Bronchial epithelial cell (primary cell): ENCODE results near the gene FLYWCH1. TPM values are rescaled to one million over a fixed set of nuclear protein-coding genes. Genes with fewer than 3 reads are reported as not detected.

Source experiments
- DNase-seq: peaks from one replicate; pipeline ENCODE4 v3.0.0-alpha.2; 2010; ENCODE audit warnings: low read depth
- FAIRE-seq: peaks from 2 replicates; lab custom pipeline; 2011; peaks lifted over from hg19 to GRCh38; lab: Jason Lieb, UNC
- H3K27me3 ChIP-seq: 2 replicates; pipeline ENCODE4 v1.5.1; 2011; ENCODE audit warnings: low read length; ENCODE audit not compliant: control insufficient read depth, insufficient read depth
- H3K36me3 ChIP-seq: 2 replicates; pipeline ENCODE4 v1.5.1; 2011; ENCODE audit warnings: low read length; ENCODE audit not compliant: control insufficient read depth, insufficient read depth
- H3K4me3 ChIP-seq: 2 replicates; pipeline ENCODE4 v1.5.1; 2011; ENCODE audit warnings: mild to moderate bottlenecking, low read depth, low read length, control low read depth
- CTCF ChIP-seq: IDR thresholded peaks from 2 replicates; pipeline ENCODE4 v1.5.1; 2011; ENCODE audit warnings: mild to moderate bottlenecking, moderate library complexity, low read length, control low read depth, inconsistent platforms; ENCODE audit not compliant: insufficient read depth, severe bottlenecking
- total RNA-seq: library from RNA; depleted of rRNA; stranded (reverse); fragments of >200 nt; gene quantifications from 2 replicates; pipeline ENCODE4 v1.2.1, GENCODE V29; 2014

Gene FLYWCH1
- total RNA-seq, 1 donor from 2014 or later: 41.9 TPM

- Histone ChIP-seq H3K36me3 (no peaks in the 10 kb centered on the region), H3K27me3 (peaks cover 8% of the 10 kb centered on the region), H3K4me3 (no peak overlapping the region)
- FAIRE-seq (no peak), DNase-seq (no peak)
- no peak for TF ChIP-seq CTCF
Measured at GRCh38 chr16:2955438-2955778, 43.7 kb downstream of the FLYWCH1 start.

GRCh38 chr16:2955779-2956578, 44.2 kb downstream of the FLYWCH1 start:
- H3K4me3 ChIP-seq: no peak overlapping the region
- peaks cover 8% of the 10 kb centered on the region for H3K27me3 ChIP-seq
- no peak for TF ChIP-seq CTCF
- DNase-seq: no peak
- H3K36me3 ChIP-seq: no peaks in the 10 kb centered on the region
- no peak for FAIRE-seq

GRCh38 chr16:2956579-2956956, 44.8 kb downstream of the FLYWCH1 start:
- no peak for DNase-seq
- no peak for TF ChIP-seq CTCF
- Histone ChIP-seq H3K4me3 (no peak overlapping the region), H3K27me3 (peaks cover 8% of the 10 kb centered on the region), H3K36me3 (no peaks in the 10 kb centered on the region)
- FAIRE-seq: no peak

- peak; percentile 23 for FAIRE-seq
Measured at GRCh38 chr16:2959206-2959605, 47.5 kb downstream of the FLYWCH1 start.

DNA sequence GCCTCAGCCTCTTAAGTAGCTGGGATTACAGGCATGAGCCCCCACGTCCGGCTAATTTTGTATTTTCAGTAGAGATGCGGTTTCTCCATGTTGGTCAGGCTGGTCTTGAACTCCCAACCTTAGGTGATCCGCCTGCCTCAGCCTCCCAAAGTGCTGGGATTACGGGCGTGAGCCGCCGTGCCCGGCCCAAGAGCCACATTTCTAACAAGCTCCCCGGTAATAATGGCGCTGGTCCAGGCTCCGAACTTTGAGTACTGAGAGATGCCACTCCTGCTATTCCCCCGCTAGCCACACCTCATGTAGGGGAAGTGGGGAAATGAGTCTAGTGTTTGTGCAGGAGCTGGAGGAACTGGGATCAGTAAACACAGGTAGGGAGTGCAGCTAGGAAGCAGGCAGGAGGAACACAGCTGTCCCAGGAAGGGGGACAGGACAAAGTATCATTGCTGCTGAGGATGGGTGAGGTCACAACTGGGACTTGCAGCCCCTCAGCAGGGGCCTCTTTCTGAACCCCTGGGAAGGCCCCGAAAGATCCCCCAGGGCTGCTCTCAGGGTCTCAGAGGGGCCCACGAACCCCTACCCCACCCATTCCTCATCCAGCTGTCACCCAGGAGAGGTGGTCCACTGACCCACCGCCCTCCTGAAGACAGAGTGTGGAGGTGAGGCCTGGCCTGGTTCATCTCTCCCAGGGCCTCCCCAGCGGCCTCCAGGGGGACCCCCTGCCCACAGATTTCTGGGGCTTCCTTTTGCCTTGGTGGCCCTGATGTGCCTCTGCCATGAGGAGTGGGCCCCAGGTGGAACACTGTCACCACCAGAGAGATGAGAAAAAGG, 48.7 kb downstream of the FLYWCH1 start:
- Histone ChIP-seq H3K27me3 (no peaks in the 10 kb centered on the region), H3K4me3 (no peak overlapping the region), H3K36me3 (no peaks in the 10 kb centered on the region)
- no peak for TF ChIP-seq CTCF
- DNase-seq: no peak
- FAIRE-seq: no peak

More at GRCh38 chr16:2959206-2959605, 47.5 kb downstream of the FLYWCH1 start:
- H3K36me3 ChIP-seq: no peaks in the 10 kb centered on the region
- no peak for TF ChIP-seq CTCF
- peaks cover 8% of the 10 kb centered on the region for H3K27me3 ChIP-seq
- no peak for DNase-seq
- H3K4me3 ChIP-seq: no peak overlapping the region
